COR-L47 (cell line): Measurements from ENCODE around the gene SFSWAP.
"Not testable (repeated sequence)": the region's sequence is repeated elsewhere in the genome, so short reads cannot be mapped to it uniquely, and the experiment has no call there.

Source experiments
- DNase-seq: peaks from one replicate; lab custom pipeline; 2025; lab: John Stamatoyannopoulos, UW

SFSWAP gene

GRCh38 chr12:131793243-131794022 is 82.5 kb downstream of the SFSWAP start:
- no peak for DNase-seq

- no peak for DNase-seq
These were observed 83.2 kb downstream of the SFSWAP start for GRCh38 chr12:131794061-131794460.

- DNase-seq, result no peak
These were observed 83.7 kb downstream of the SFSWAP start for GRCh38 chr12:131794573-131794972.

- peak; percentile 31 for DNase-seq
These were observed 84.2 kb downstream of the SFSWAP start for GRCh38 chr12:131795064-131795463.

- DNase-seq, result peak; percentile 67
These were observed 85.0 kb downstream of the SFSWAP start for GRCh38 chr12:131795690-131796410.

- DNase-seq, result no peak
These were observed 85.5 kb downstream of the SFSWAP start for GRCh38 chr12:131796411-131796736.

- DNase-seq, result no peak
These were observed 86.1 kb downstream of the SFSWAP start for GRCh38 chr12:131796754-131797587.

GRCh38 chr12:131797588-131797934 is 86.7 kb downstream of the SFSWAP start:
- no peak for DNase-seq

GRCh38 chr12:131799195-131799594 is 88.3 kb downstream of the SFSWAP start:
- DNase-seq, result no peak

- peak; percentile 74 for DNase-seq
These were observed 89.1 kb downstream of the SFSWAP start for GRCh38 chr12:131799828-131800593.

- DNase-seq, result no peak
These were observed 89.8 kb downstream of the SFSWAP start for GRCh38 chr12:131800594-131801135.

- DNase-seq, result no peak
These were observed 90.5 kb downstream of the SFSWAP start for GRCh38 chr12:131801254-131801866.

GRCh38 chr12:131803961-131804521 is 93.2 kb downstream of the SFSWAP start:
- no peak for DNase-seq

GRCh38 chr12:131805421-131805820 is 94.5 kb downstream of the SFSWAP start:
- no peak for DNase-seq

- DNase-seq, result no peak
These were observed 95.8 kb downstream of the SFSWAP start for GRCh38 chr12:131806674-131807073.

- DNase-seq, result no peak
These were observed 98.0 kb downstream of the SFSWAP start for GRCh38 chr12:131808744-131809371.

GRCh38 chr12:131809476-131810254 is 98.8 kb downstream of the SFSWAP start:
- not testable (repeated sequence) for DNase-seq

- no peak for DNase-seq
These were observed 99.8 kb downstream of the SFSWAP start for GRCh38 chr12:131810726-131811125.

- DNase-seq, result no peak
These were observed 104.2 kb downstream of the SFSWAP start for GRCh38 chr12:131815131-131815530.

GRCh38 chr12:131816495-131816894 is 105.6 kb downstream of the SFSWAP start:
- no peak for DNase-seq
